Astrocyte (in vitro differentiated cells and primary cell): ENCODE results near the gene TOB1.

Source experiments
- CTCF ChIP-seq: IDR thresholded peaks from 2 replicates; pipeline ENCODE4 v1.5.1; 2011; ENCODE audit warnings: low read depth, mild to moderate bottlenecking, inconsistent platforms, low read length, moderate library complexity; ENCODE audit not compliant: insufficient read depth
- EZH2 ChIP-seq: IDR thresholded peaks from 2 replicates; pipeline ENCODE4 v1.6.1; 2012; ENCODE audit warnings: mild to moderate bottlenecking, low read length, inconsistent platforms; ENCODE audit not compliant: insufficient read depth

DNA sequence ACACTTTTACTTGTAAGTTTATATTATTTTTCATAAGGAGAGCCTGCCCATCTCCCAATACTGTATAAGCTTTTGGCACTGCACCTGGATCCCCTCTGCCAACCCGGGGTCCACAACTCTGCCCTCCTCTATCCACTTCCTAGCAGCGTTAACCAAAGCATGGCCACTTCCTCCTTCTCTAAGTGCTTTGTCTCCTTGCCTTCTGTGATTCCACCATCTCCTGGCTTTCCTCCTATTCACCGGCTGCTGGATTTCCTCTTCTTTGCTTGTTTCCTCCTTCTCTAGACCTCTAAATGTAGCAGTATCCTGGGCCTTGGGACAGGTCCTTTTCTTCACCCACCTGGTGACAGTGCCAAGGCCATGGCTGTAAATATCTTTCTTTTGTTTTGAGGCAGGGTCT lies 50.8 kb downstream of the TOB1 start:
- TF ChIP-seq EZH2 (no peak), CTCF (no peak)
